NCI-H69 (cell line): ENCODE results near the gene POLR2E.

Experiments used
- DNase-seq: peaks from one replicate; lab custom pipeline; 2025; lab: John Stamatoyannopoulos, UW

POLR2E gene

GRCh38 chr19:1093811-1094553 lies 1.2 kb downstream of the POLR2E start:
- no peak for DNase-seq

- DNase-seq: no peak
Observed at GRCh38 chr19:1093330-1093729, 1.8 kb downstream of the POLR2E start.

- DNase-seq: no peak
Observed at GRCh38 chr19:1091544-1092175, 3.5 kb downstream of the POLR2E start.

DNA sequence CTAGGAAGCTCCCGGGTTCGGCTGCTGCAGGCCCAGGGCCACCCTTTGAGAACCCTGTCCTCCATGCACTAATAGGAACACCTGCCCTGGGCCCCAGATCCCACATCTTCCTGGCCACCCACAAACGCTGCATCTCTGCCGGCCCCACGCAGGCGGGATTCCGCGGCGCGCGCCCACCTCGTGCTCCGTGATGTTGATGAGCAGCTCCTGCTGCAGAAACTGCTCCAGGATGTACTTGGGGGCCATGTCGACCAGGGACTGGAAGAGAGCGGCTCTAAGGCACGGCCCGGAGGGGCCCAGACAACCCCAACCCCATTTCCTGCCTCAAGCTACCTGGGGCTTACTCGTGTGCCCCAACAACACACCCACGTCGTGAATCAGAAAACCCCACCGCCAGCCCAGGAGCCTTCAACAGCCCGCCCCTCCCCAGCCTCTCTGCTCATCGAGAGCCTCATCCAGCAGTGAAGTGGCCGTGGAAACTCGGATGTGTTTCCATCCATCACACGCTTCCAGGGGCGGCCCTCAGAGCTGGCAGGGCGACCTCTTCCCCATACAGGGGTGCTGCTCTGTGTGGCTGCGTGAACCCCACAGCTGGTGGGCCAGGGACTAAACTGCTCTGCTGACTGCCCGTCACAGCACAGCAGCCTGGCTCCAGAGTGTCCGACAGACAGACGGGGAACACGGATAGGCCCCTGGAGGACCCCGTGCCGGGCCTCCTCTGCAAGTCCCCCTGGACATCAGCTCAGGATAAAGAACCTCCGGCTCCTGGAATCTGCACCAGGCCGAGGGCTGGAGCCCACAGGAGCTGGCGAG lies 4.2 kb downstream of the POLR2E start:
- DNase-seq: no peak

DNA sequence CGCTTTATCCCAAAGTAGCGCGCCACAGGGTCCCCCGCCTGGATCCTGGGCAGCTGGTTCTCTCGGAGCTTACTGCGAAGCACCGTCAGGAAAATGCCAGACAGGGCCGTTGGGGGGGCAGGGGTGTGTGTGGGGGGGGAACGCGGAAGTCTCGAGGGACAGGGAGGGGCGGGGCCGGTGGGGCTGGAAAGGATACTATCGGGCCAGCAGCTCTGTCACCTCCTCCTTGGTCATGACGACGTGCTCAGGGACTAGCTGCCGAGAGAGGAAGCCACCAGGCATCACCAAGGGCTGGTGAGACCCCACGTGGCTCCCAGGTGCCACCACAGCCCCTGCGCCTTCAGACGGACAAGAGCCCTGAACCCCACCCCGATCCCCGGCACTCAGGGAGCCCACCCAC lies 5.3 kb downstream of the POLR2E start:
- DNase-seq: no peak

- DNase-seq: no peak
Observed at GRCh38 chr19:1089126-1089771, 5.9 kb downstream of the POLR2E start.

GRCh38 chr19:1088416-1089010 lies 6.7 kb downstream of the POLR2E start:
- no peak for DNase-seq

- no peak for DNase-seq
Observed at GRCh38 chr19:1087813-1088415, 7.3 kb downstream of the POLR2E start.

- DNase-seq: no peak
Observed at GRCh38 chr19:1086613-1087012, 8.6 kb downstream of the POLR2E start.

DNA sequence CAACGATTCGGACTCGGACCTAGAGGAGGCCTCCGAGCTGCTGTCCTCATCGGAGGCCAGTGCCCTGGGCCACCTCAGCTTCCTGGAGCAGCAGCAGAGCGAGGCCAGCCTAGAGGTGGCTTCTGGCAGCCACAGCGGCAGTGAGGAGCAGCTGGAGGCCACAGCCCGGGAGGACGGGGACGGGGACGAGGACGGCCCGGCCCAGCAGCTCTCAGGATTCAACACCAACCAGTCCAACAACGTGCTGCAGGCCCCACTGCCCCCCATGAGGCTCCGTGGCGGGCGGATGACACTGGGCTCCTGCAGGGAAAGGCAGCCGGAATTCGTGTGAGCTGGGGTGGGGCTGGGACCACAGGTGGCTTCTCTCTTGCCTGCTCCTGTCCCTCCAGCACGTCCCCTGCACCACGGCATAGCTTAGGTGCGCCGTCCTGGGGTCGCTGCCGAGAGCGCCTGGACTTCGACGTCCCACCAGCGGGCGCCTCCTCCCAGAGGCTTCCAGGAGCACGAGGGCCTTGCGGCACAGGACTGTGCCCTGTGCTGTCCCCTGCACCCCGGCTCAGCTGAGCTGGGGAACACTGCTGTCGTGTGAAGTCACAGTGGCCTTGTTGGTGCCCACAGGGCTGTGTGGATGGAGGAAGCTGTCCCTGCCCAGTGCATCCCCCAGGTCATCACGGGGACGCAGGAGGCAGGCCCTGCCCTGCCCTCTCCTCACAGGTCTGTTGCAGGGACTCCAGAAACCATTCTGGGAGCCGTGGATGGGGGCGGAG lies 9.3 kb downstream of the POLR2E start:
- DNase-seq: no peak

- no peak for DNase-seq
Observed at GRCh38 chr19:1085053-1085658, 10.0 kb downstream of the POLR2E start.

- DNase-seq: peak; percentile 43
Observed at GRCh38 chr19:1084024-1084868, 10.9 kb downstream of the POLR2E start.

DNA sequence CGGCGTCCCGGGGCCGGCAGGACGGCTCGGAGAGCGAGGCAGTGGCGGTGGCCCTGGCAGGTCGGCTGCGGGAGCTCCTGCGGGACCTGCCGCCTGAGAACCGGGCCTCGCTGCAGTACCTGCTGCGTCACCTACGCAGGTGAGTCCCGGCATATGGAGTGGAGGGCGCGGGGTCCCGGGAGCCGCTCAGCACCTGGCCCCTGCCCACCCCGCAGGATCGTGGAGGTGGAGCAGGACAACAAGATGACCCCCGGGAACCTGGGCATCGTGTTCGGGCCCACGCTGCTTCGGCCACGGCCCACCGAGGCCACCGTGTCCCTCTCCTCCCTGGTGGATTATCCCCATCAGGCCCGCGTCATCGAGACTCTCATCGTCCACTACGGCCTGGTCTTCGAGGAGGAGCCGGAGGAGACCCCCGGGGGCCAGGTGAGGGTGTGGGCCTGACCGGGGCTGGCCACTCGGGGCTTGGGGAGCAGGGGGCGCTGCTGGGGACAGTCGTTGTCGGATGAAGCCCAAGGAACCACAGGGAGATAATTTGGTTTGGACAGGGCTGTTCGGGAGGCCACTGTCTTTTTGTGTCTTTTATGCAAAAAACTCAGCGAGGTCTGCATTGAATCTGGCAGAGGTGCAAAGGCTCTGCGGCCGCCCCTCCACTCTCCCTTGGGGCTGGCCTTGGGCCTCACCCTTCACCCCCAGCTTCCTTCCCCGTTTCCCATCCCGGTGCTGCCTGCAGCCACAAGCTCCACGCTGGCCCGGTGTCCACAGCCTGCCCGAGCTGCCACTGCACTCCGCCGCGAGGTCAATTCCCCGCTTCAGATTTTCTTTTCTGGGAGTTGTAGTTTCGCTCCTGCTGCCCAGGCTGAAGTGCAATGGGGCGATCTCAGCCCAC lies 12.0 kb downstream of the POLR2E start:
- DNase-seq: no peak

- peak; percentile 98 for DNase-seq
Observed at GRCh38 chr19:1082165-1082927, 12.8 kb downstream of the POLR2E start.

- DNase-seq: peak; percentile 86
Observed at GRCh38 chr19:1081301-1082164, 13.6 kb downstream of the POLR2E start.

DNA sequence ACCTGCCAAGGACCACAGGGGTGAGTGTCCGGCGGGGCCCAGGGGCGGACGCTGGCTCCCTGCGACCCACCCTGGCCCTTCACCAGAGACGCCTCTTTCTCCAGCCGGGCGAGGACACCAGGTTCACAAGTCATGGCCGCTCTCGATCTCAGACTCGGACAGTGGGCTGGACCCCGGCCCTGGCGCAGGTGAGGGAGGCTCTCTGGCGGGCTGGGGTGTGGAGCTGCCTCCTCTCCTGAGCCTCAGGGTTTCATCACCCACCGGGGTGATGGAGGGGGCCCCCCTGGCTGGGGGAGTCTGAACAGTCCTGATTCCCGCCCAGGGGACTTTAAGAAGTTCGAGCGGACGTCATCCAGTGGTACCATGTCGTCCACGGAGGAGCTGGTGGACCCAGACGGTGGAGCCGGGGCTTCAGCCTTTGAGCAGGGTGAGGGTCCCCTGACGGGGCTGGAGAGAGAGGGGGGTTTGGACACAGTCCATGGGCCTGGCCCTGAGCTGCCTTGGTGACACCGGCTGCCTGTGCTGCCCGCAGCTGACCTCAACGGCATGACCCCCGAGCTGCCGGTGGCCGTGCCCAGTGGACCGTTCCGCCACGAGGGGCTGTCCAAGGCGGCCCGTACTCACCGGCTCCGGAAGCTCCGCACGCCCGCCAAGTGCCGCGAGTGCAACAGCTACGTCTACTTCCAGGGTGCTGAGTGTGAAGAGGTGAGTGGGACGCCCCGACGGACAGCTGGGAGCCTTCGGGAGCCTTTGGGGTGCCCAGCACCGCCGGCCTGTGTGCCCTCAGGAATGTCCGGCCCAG lies 14.6 kb downstream of the POLR2E start:
- no peak for DNase-seq
